AG04449 (cell line): ENCODE measurements around the gene PARP11.
"Not testable (repeated sequence)": the region's sequence is repeated elsewhere in the genome, so short reads cannot be mapped to it uniquely, and the experiment has no call there.

Experiments used
- CTCF ChIA-PET: fragments of 350-600 bp; formaldehyde crosslinking; extraction: SDS; loops from one replicate; lab custom pipeline; 2021; ENCODE audit warnings: antibody characterized with exemption; lab: Yijun Ruan, JAX
- POLR2A ChIA-PET: fragments of 400-600, 350-600 bp; formaldehyde crosslinking; extraction: SDS; loops from one replicate; lab custom pipeline; 2020; ENCODE audit warnings: antibody characterized with exemption, inconsistent platforms; lab: Yijun Ruan, JAX
- DNase-seq: peaks from one replicate; pipeline ENCODE4 v3.0.0-alpha.2; 2010; ENCODE audit warnings: low read depth, low spot score
- H3K4me3 ChIP-seq: 2 replicates; pipeline ENCODE4 v1.5.1; 2011; ENCODE audit warnings: low read depth, mild to moderate bottlenecking, control low read depth, low read length
- CTCF ChIP-seq: IDR thresholded peaks from one replicate; pipeline ENCODE4 v1.5.1; 2011; ENCODE audit warnings: mild to moderate bottlenecking, moderate library complexity, low read length, control low read depth, inconsistent platforms; ENCODE audit not compliant: insufficient read depth; ENCODE audit errors: missing control alignments

PARP11 gene

GRCh38 chr12:3863756-3864155 is 9.4 kb downstream of the PARP11 start:
- TF ChIP-seq CTCF, result no peak
- ChIA-PET CTCF (interaction anchor here (2.2 kb wide), 1 partner anchor 22 kb away, joined by 10 read pairs; no protein-coding TSS in a partner anchor), POLR2A (no interaction called here)
- no peak overlapping the region for H3K4me3 ChIP-seq
- no peak for DNase-seq

DNA sequence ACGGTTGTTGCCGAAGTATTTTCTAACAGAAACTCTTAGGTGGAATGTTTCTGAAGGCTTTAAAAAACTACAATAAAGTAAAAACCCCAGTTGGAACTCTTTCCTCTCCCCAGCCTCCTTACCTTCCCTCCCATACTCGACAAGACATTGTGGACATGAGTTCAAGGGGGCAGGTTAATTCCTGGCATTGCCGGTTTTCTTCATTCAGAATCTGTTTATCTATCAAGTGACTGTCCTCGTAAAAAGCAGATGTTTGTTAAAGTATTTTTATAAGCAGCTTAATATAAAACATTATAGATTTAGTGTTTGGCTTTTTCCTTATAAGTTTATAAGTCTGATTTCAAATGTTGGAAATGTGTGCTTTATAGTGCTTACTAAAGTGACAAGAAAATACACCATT is 30.7 kb downstream of the PARP11 start:
- no peak overlapping the region for H3K4me3 ChIP-seq
- CTCF ChIA-PET, result no interaction called here

DNA sequence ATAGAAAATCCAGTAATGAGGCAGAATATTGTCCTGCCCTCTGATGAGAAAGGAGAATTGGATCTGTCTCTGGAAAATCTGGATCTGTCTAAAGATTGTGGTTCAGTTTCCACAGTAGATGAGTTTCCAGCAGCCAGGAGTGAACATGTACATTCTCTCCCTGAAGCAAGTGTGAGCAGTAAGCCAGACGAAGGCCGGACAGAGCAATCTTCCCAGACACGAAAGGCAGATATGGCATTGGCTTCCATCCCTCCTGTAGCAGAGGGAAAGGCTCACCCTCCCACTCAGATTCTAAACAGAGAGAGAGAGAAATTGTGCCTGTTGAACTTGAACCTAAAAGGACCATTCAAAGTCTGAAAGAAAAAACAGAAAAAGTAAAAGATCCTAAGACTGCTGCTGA is 31.4 kb downstream of the PARP11 start:
- H3K4me3 ChIP-seq, result no peak overlapping the region
- ChIA-PET CTCF (no interaction called here), POLR2A (no interaction called here)
- DNase-seq, result no peak
- TF ChIP-seq CTCF, result no peak

More for the DNA sequence above, 30.7 kb downstream of the PARP11 start:
- no peak for DNase-seq
- TF ChIP-seq CTCF, result no peak
- POLR2A ChIA-PET, result no interaction called here

- DNase-seq, POLR2A ChIA-PET, CTCF ChIA-PET: not testable (repeated sequence)
These were observed 32.4 kb downstream of the PARP11 start for GRCh38 chr12:3840833-3841232.

DNA sequence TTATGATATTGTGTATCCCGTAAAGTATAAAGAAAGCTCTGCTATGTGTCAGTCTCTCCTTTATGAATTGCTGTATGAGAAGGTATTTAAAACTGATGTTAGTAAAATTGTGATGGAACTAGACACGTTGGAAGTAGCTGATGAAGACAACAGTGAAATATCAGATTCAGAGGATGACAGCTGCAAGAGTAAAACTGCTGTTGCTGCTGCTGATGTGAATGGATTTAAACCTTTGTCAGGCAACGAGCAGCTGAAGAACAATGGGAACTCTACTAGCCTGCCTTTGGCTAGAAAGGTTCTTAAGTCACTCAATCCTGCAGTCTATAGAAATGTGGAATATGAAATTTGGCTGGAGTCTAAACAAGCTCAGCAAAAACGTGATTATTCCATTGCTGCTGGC is 33.5 kb downstream of the PARP11 start:
- CTCF ChIA-PET, H3K4me3 ChIP-seq, DNase-seq, POLR2A ChIA-PET: not testable (repeated sequence)

More at GRCh38 chr12:3840833-3841232, 32.4 kb downstream of the PARP11 start:
- H3K4me3 ChIP-seq, result not testable (repeated sequence)

GRCh38 chr12:3838701-3839548 is 34.3 kb downstream of the PARP11 start:
- POLR2A ChIA-PET, CTCF ChIA-PET, H3K4me3 ChIP-seq, DNase-seq: not testable (repeated sequence)

- no peak for TF ChIP-seq CTCF
- ChIA-PET CTCF (no interaction called here), POLR2A (no interaction called here)
- no peak for DNase-seq
- H3K4me3 ChIP-seq, result no peak overlapping the region
These were observed 35.1 kb downstream of the PARP11 start for GRCh38 chr12:3838076-3838475.

GRCh38 chr12:3837049-3837448 is 36.1 kb downstream of the PARP11 start:
- ChIA-PET CTCF (interaction anchor here (2.5 kb wide), 1 partner anchor 537 kb away, joined by 11 read pairs; no protein-coding TSS in a partner anchor), POLR2A (no interaction called here)
- no peak overlapping the region for H3K4me3 ChIP-seq
- TF ChIP-seq CTCF, result no peak
- DNase-seq, result no peak
